Aorta (tissue), 5 donors: ENCODE measurements around the gene GPA33. TPM values are rescaled to one million over a fixed set of nuclear protein-coding genes. Genes with fewer than 3 reads are reported as not detected.
"Not testable (repeated sequence)": the region's sequence is repeated elsewhere in the genome, so short reads cannot be mapped to it uniquely, and the experiment has no call there.

Source experiments
- ATAC-seq: fragments of 200-7000 bp; cut with Tn5 transposase; one replicate; pipeline ENCODE4 v1.9.1; 2022; ENCODE audit warnings: moderate library complexity; ENCODE audit not compliant: low FRiP score
- DNase-seq, 2 donors: peaks; one replicate each; pipeline ENCODE4 v3.0.0-alpha.2; 2020
- H3K27ac ChIP-seq, 2 donors: one replicate each; pipeline ENCODE4 v1.5.1; 2013; ENCODE audit warnings: low read length in 2 of 2, mild to moderate bottlenecking in 2 of 2, moderate library complexity in 2 of 2, control low read depth in 1 of 2, inconsistent platforms in 1 of 2, low read depth in 1 of 2
- H3K27me3 ChIP-seq, 2 donors: one replicate each; pipeline ENCODE4 v1.6.1; 2013; ENCODE audit warnings: control low read depth in 1 of 2, low read length in 1 of 2, mild to moderate bottlenecking in 1 of 2, moderate library complexity in 1 of 2; ENCODE audit not compliant: insufficient read depth in 2 of 2, control insufficient read depth in 1 of 2
- H3K36me3 ChIP-seq, 2 donors: one replicate each; pipeline ENCODE4 v1.6.1; 2013; ENCODE audit warnings: control low read depth in 1 of 2, low read length in 1 of 2, mild to moderate bottlenecking in 1 of 2; ENCODE audit not compliant: insufficient read depth in 2 of 2, control insufficient read depth in 1 of 2
- H3K4me1 ChIP-seq, 2 donors: one replicate each; pipeline ENCODE4 v1.6.1; 2013; ENCODE audit warnings: low read length in 2 of 2, control low read depth in 1 of 2, mild to moderate bottlenecking in 1 of 2, moderate library complexity in 1 of 2; ENCODE audit not compliant: insufficient read depth in 2 of 2, control insufficient read depth in 1 of 2
- H3K4me3 ChIP-seq, 2 donors: one replicate each; pipeline ENCODE4 v1.5.1; 2013; ENCODE audit warnings: low read length in 2 of 2, control low read depth in 1 of 2, mild to moderate bottlenecking in 1 of 2
- H3K9me3 ChIP-seq: one replicate; pipeline ENCODE4 v1.6.1; 2013; ENCODE audit warnings: mild to moderate bottlenecking, low read length; ENCODE audit not compliant: control insufficient read depth
- WGBS, 2 donors: extraction: QIAGEN DNeasy Blood & Tissue Kit; methylation state at CpG; one replicate each; pipeline ENCODE4 v1.1.7; 2013; 5-methylcytosine and 5-hydroxymethylcytosine counted together
- intact Hi-C, 2 donors: fragments of 100-400 bp; cut with DNase I; formaldehyde crosslinking; loops; one replicate each; pipeline versions ENCODE4 v1.14.2 to v1.15.0; 2022
- polyA plus RNA-seq, 2 donors: library from polyadenylated mRNA; stranded (reverse); fragments of 200-250 nt; gene quantifications; one replicate each; pipeline ENCODE4 v1.2.3, GENCODE V29; 2013
- total RNA-seq, 2 donors: library from RNA; stranded (reverse); fragmentation: NEBNext Ultra II Directional; extraction: Animal tissue kit (Norgen Biotek cat#: 25700); gene quantifications; one replicate each; pipeline ENCODE4 v1.2.1, GENCODE V29; 2021
- donor health status: healthy with polysubstance abuse.
- donor health status: Bipolar disorder and iron deficiency.
- donor health status: DM: no; HTN: no; CAD: no.
- donor health status: DM: no; HTN: no; CAD: no.
- donor health status: DM: yes; HTN: yes; CAD: no.

Gene GPA33
- total and polyA plus RNA-seq, 4 donors: 0.20 to 8.9 TPM; not detected in 2

DNA sequence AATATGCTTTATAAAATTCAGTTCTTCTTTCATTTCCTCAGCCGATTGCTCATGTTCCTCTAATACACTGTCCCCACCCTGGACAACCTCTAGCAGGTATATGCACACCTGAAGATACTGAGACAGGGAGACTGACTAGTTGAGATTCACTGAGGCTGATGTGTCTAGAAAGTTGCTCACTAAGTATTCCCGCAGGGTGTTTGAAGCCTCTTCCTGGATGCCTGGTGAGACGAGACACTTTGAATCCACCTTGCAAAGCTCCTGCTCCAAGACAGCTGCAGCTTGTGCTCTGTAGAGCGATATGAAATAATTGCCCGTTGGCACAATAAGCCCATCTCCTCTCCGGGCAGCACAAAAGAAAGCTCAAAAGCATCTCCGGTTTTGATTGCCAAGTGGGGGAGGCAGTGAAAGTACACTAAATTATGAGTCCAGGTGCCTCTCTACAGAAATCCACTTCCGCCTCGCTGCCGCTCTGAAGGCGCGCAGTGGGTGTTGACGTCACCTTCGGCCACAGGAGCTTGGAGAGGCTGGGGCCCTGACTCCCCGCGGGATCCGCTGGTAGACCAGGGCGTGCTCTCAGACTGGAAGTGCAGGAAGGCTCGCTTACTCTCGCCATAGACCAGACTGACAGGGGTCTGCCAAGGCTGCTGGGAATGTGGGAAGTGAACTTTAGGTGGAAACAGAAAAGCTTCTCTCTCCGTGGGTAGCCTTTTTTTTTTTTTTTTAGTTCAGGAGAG is 46.3 kb downstream of the GPA33 start:
- peak overlapping the region in 1 of 2 donors; percentile 29 for H3K4me3 ChIP-seq
- ATAC-seq (peak; percentile 71), DNase-seq (peak; percentile 71 to 86)
- no peak overlapping the region for H3K27ac ChIP-seq
- no peaks in the 10 kb centered on the region for H3K36me3 ChIP-seq
- intact Hi-C loops: loop anchor here in 1 of 2 donors (5.0 kb wide), 1 partner anchor 137 kb away; no protein-coding TSS in a partner anchor
- H3K9me3 ChIP-seq: no peaks in the 10 kb centered on the region
- H3K4me1 ChIP-seq: no peaks in the 10 kb centered on the region
- no peaks in the 10 kb centered on the region for H3K27me3 ChIP-seq
- whole genome bisulfite sequencing, 2 donors: 12 to 17% methylated on average over 21 of the region's 21 CpGs

DNA sequence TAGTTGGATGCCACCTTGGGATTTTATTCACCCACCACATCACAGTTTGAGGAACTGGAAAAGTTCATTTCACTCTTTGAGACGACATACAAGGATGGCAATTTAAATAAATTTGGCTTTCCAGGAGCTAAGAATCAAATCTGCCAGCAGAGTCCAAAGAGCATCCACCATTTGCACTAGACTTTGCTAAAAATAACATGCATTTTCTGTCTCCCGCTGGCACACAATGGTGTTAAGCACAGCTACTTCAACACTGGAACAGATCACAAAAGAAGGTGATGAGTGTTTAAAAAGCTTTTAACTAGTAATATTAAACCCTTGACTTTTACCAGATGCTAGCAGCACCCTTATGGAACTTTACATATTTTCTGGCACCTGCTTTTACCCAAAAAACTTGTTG is 56.5 kb downstream of the GPA33 start:
- Histone ChIP-seq H3K27me3 (peaks cover 0 to under 1% of the 10 kb centered on the region in 2 donors), H3K36me3 (no peaks in the 10 kb centered on the region), H3K27ac (no peak overlapping the region), H3K4me3 (no peak overlapping the region), H3K9me3 (no peaks in the 10 kb centered on the region), H3K4me1 (no peaks in the 10 kb centered on the region)
- DNase-seq: no peak
- ATAC-seq: no peak
- intact Hi-C loops: no loop called here
- 42 to 49% methylated on average over 2 of the region's 2 CpGs for WGBS, 2 donors

DNA sequence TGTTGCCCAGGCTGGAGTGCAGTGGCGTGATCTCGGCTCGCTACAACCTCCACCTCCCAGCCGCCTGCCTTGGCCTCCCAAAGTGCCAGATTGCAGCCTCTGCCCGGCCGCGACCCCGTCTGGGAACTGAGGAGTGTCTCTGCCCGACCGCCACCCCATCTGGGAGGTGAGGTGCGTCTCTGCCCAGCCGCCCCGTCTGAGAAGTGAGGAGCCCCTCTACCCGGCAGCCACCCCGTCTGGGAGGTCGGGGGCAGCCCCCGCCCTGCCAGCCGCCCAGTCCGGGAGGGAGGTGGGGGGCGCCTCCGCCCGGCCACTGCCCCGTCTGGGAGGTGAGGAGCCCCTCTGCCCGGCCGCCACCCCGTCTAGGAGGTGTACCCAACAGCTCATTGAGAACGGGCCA is 60.6 kb downstream of the GPA33 start:
- H3K4me3 ChIP-seq, H3K27ac ChIP-seq, H3K4me1 ChIP-seq, H3K36me3 ChIP-seq, ATAC-seq, H3K9me3 ChIP-seq, DNase-seq, intact Hi-C loops, H3K27me3 ChIP-seq: not testable (repeated sequence)
- 90 to 93% methylated on average over 27 of the region's 27 CpGs for WGBS, 2 donors

DNA sequence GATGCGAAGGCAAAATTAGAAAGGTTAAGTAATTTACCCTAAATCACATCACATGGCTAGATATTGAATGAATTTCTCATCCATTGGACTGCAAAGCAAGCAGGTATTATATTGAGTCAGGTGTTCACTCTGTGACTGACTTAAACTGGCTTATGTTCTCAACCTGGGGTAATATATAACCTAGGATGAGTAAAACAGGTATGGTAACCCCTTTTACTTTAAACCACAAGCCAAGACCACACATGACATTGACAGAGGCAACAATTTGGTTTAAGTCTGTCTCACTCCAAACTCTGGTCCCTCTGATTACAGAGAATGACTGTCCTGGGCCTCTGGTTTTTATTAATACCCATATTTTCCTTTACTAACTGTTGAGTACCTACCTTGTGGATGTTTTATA is 67.8 kb downstream of the GPA33 start:
- ATAC-seq: no peak
- intact Hi-C loops: no loop called here
- H3K36me3 ChIP-seq: no peaks in the 10 kb centered on the region
- peaks cover 0 to 2% of the 10 kb centered on the region in 2 donors for H3K27me3 ChIP-seq
- H3K4me1 ChIP-seq: no peaks in the 10 kb centered on the region
- H3K4me3 ChIP-seq: no peak overlapping the region
- no peak for DNase-seq
- WGBS, 2 donors: 77 to 84% methylated on average over 1 of the region's 1 CpG
- no peaks in the 10 kb centered on the region for H3K9me3 ChIP-seq
- no peak overlapping the region for H3K27ac ChIP-seq

DNA sequence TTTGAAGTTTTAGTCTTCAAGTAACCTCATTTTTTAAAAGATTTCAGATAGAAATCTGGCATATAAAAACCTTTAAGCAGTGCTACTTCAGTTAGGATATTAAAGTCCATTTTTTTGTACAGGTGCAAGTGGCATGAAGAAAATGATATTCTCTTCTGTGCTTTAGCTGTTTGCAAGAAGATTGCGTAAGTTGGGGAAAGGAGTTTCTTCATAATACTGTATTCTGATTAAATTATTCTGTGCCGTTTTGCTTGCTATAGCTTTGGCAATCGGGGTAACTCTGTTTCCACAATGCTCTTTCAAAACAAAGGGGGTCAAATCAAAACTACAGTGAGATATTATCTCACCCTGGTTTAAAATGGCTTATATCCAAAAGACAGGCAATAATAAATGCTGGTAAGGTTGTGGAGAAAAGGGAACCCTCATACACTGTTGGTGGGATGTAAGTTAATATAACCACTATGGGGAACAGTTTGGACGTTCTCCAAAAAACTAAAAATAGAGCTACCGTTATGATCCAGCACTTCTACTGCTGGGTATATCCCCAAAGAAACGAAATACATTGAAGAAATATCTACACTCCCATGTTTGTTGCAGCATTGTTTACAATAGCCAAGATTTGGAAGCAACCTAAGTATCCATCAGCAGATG is 74.0 kb downstream of the GPA33 start:
- DNase-seq (no peak), ATAC-seq (no peak)
- Histone ChIP-seq H3K4me3 (no peak overlapping the region), H3K27ac (no peak overlapping the region), H3K27me3 (peaks cover 0 to 2% of the 10 kb centered on the region in 2 donors), H3K9me3 (no peaks in the 10 kb centered on the region), H3K36me3 (no peaks in the 10 kb centered on the region), H3K4me1 (no peaks in the 10 kb centered on the region)
- WGBS, 2 donors: 31 to 36% methylated on average over 6 of the region's 6 CpGs
- intact Hi-C loops: no loop called here

DNA sequence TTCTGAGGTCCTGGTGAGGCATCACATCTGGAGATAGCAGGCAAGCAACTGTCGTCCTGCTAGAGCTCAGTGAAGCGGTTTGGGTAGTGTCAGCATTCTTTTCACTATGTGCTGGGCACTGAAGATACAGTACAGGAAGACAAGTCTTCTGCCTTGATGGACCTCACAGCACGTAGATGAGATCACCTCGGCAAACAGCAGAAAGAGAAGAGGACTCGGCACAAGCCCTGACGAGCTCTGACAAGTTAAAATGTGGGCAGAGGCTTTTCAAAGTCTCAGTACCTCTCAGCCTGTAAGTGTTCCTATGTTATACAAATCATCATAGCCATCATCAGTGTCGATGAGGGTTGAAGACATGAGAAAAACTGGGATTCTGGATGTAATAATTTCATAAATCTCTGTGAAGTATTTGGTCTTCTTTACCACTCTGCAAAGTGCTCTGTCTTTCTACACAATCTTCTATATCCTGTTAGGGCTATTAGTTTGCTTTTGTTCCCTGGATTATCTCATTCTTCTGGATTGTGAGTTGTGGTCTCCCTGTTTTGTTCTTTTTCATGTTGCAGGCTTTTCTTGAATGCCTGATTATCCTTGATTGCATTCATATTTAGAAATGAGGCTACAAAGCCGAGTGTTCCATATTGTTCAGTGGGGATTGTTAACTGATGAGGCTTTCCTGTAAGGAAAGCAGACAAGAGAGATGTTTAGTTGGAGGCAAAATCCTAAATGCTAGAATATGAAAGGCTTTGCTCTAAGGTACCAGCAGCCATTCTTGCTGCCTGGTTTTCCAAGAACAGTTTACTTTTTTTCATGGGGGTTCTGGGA is 76.9 kb downstream of the GPA33 start:
- intact Hi-C loops: no loop called here
- 74 to 75% methylated on average over 8 of the region's 8 CpGs for WGBS, 2 donors
- ATAC-seq: no peak

DNA sequence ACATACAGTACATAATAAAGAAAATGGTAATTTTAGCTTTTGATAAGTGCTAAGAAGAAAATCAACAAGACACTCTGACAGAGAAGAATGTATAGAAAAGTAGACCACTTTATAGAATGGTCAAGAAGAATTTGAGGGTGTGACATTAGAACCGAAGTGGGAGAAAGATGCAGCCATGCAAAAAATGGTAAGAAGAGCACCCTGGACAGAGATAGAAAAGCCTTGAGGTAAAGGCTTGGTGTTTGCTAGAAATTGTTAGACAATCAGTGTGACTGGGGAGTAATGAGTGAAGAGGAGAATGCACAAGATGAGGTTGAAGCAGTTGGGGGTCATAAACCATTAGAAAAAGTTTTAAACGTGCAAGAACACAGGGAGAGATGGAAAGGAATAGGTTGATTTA is 77.6 kb downstream of the GPA33 start:
- no peak overlapping the region for H3K4me3 ChIP-seq
- H3K36me3 ChIP-seq: no peaks in the 10 kb centered on the region
- no peak overlapping the region for H3K27ac ChIP-seq
- WGBS, 2 donors: 64 to 72% methylated on average over 2 of the region's 2 CpGs
- no peaks in the 10 kb centered on the region for H3K4me1 ChIP-seq
- DNase-seq: no peak
- intact Hi-C loops: no loop called here
- no peaks in the 10 kb centered on the region for H3K9me3 ChIP-seq
- ATAC-seq: no peak
- peaks cover 0 to 2% of the 10 kb centered on the region in 2 donors for H3K27me3 ChIP-seq

More for the DNA sequence above, 76.9 kb downstream of the GPA33 start:
- Histone ChIP-seq H3K9me3 (no peaks in the 10 kb centered on the region), H3K27me3 (peaks cover 0 to 2% of the 10 kb centered on the region in 2 donors), H3K4me3 (no peak overlapping the region), H3K27ac (no peak overlapping the region), H3K36me3 (no peaks in the 10 kb centered on the region), H3K4me1 (no peaks in the 10 kb centered on the region)
- DNase-seq: no peak

DNA sequence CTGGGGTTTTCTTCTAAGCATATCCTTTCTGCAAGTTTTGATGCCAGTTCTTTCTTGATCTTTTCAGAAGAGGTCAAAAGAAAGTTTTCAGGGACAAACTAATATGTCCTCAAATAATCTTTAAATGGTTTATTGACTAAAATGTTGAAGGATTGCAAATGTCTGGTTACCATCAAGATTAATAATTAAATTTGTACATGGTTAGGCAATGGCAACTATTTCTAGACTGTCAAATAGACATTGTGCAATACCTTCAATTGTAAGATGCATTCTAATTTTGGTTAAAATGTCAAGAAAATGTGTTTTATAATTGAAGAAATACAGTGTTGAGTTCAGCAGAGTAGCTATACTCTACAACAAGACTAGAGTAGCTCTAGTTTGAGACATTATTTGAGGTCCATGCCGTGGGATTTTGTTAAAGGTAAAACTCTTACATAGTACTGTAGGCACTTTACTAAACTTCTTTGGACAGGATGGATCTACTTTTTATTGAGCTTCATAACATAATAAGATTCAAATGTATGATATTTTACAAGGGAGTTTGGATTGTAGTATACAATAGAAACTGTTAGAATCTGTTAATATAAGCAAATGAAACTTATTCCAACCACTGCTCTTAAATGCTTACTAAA is 78.5 kb downstream of the GPA33 start:
- Histone ChIP-seq H3K27ac (no peak overlapping the region), H3K9me3 (no peaks in the 10 kb centered on the region), H3K36me3 (no peaks in the 10 kb centered on the region), H3K4me3 (no peak overlapping the region), H3K4me1 (no peaks in the 10 kb centered on the region), H3K27me3 (peaks cover 0 to 2% of the 10 kb centered on the region in 2 donors)
- ATAC-seq (no peak), DNase-seq (no peak)
- 86 to 95% methylated on average over 1 of the region's 1 CpG for WGBS, 2 donors
- intact Hi-C loops: no loop called here
